ENCODE results near the gene ZBTB40. TPM values are rescaled to one million over a fixed set of nuclear protein-coding genes. Genes with fewer than 3 reads are reported as not detected.

Gene ZBTB40
- polyA plus RNA-seq, 1 of the 3 experiments (the other 2 are of a cell fraction), result 5.0 TPM

- Histone ChIP-seq H3K4me2 (no peak overlapping the region), H3F3A (replicated peaks; ENCODE audit: insufficient read depth) (no peaks in the 10 kb centered on the region), H3K4me1 (ENCODE audit: control insufficient read depth in 1 of 2, insufficient read depth in 2 of 2, low read depth in 1 of 2, low read length in 1 of 2) (peaks cover 0 to 7% of the 10 kb centered on the region in 2 experiments; a peak in 1 of 4 replicates), H3K27me3 (ENCODE audit: insufficient read depth) (no peaks in the 10 kb centered on the region), H4K20me1 (ENCODE audit: insufficient read depth) (no peaks in the 10 kb centered on the region), H3K9me2 (no peaks in the 10 kb centered on the region), H3K36me3 (replicated peaks in 1 of 2; ENCODE audit: control insufficient read depth in 1 of 2, insufficient read depth in 2 of 2, low read length in 1 of 2) (no peaks in the 10 kb centered on the region), H3K27ac (ENCODE audit: low read depth in 2 of 2, low read length in 1 of 2) (no peak overlapping the region), H3K79me2 (ENCODE audit: insufficient read depth) (peaks cover 17% of the 10 kb centered on the region; the same call in 1 of the 2 replicates), H3K4me3 (ENCODE audit: low read depth in 2 of 2, low read length in 1 of 2) (no peak overlapping the region), H3K9ac (no peak overlapping the region), H2AFZ (ENCODE audit: low read depth) (no peak overlapping the region), H3K9me3 (peaks cover 6% of the 10 kb centered on the region)
- TF ChIP-seq RAD21 (IDR thresholded peaks at IDR 0.05; ENCODE audit: low read length) (no peak), MEF2A (IDR thresholded peaks at IDR 0.05; ENCODE audit: borderline replicate concordance, low read depth) (no peak), CTCF (IDR thresholded peaks at IDR 0.05) (no peak), NFIC (IDR thresholded peaks at IDR 0.05; ENCODE audit: borderline replicate concordance) (no peak), FOXM1 (IDR thresholded peaks at IDR 0.05; ENCODE audit: low read depth) (no peak), GATA2 (CRISPR knock-in tag; IDR thresholded peaks at IDR 0.05) (no peak), EP300 (IDR thresholded peaks at IDR 0.05; ENCODE audit: borderline replicate concordance in 1 of 2, low read depth in 1 of 2, low read length in 1 of 2) (no peak), SIN3A (IDR thresholded peaks at IDR 0.05; ENCODE audit: borderline replicate concordance, low read depth, low read length) (no peak), TEAD4 (IDR thresholded peaks at IDR 0.05; ENCODE audit: borderline replicate concordance, insufficient read depth) (no peak)
- TF ChIP-seq, protein P1, sequence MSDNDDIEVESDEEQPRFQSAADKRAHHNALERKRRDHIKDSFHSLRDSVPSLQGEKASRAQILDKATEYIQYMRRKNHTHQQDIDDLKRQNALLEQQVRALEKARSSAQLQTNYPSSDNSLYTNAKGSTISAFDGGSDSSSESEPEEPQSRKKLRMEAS (IDR thresholded peaks at IDR 0.05; ENCODE audit: low read depth), result no peak
- POLR2A ChIA-PET, result no interaction called here
- WGBS (ENCODE audit: low lambda C conversion rate), result 96% methylated on average over 2 of the region's 2 CpGs
- no peak for DNase-seq
- CTCF ChIA-PET, result interaction anchor here (1.2 to 1.5 kb wide), 3 partner anchors 43 to 157 kb away, joined by 3 to 4 read pairs (median 3); no protein-coding TSS in a partner anchor
Observed at GRCh38 chr1:22484706-22485345, 33.2 kb downstream of the ZBTB40 start.

GRCh38 chr1:22485431-22485830 lies 33.8 kb downstream of the ZBTB40 start:
- no peak overlapping the region for H3K9ac ChIP-seq
- no peaks in the 10 kb centered on the region for H4K20me1 ChIP-seq (ENCODE audit: insufficient read depth)
- peaks cover 17% of the 10 kb centered on the region; the same call in 1 of the 2 replicates for H3K79me2 ChIP-seq (ENCODE audit: insufficient read depth)
- H3F3A ChIP-seq (replicated peaks; ENCODE audit: insufficient read depth), result no peaks in the 10 kb centered on the region
- no peak for TF ChIP-seq FOSL2 (IDR thresholded peaks at IDR 0.05; ENCODE audit: borderline replicate concordance, low read depth)
- TF ChIP-seq EP300 (IDR thresholded peaks at IDR 0.05; ENCODE audit: borderline replicate concordance in 1 of 2, low read depth in 1 of 2, low read length in 1 of 2), result no peak
- TF ChIP-seq NRF1 (IDR thresholded peaks at IDR 0.05; ENCODE audit: low read depth, low read length), result no peak
- TF ChIP-seq ZBTB33 (IDR thresholded peaks at IDR 0.05; ENCODE audit: borderline replicate concordance, low read depth), result no peak
- no peak for TF ChIP-seq IRF3 (IDR thresholded peaks at IDR 0.05; ENCODE audit: low read depth, low read length)
- TF ChIP-seq, protein P1 (IDR thresholded peaks at IDR 0.05; ENCODE audit: low read depth), result no peak
- TF ChIP-seq SMC3 (IDR thresholded peaks at IDR 0.05; ENCODE audit: low read depth, low read length), result no peak
- TF ChIP-seq, protein P2, sequence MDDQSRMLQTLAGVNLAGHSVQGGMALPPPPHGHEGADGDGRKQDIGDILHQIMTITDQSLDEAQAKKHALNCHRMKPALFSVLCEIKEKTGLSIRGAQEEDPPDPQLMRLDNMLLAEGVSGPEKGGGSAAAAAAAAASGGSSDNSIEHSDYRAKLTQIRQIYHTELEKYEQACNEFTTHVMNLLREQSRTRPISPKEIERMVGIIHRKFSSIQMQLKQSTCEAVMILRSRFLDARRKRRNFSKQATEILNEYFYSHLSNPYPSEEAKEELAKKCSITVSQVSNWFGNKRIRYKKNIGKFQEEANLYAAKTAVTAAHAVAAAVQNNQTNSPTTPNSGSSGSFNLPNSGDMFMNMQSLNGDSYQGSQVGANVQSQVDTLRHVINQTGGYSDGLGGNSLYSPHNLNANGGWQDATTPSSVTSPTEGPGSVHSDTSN (IDR thresholded peaks at IDR 0.05), result no peak
- TF ChIP-seq TAF1 (IDR thresholded peaks at IDR 0.05; ENCODE audit: borderline replicate concordance, low read depth, low read length), result no peak
- H3K9me2 ChIP-seq, result no peaks in the 10 kb centered on the region
- H3K4me3 ChIP-seq (ENCODE audit: low read depth in 2 of 2, low read length in 1 of 2), result no peak overlapping the region
- H2AFZ ChIP-seq (ENCODE audit: low read depth), result no peak overlapping the region
- ChIA-PET CTCF (interaction anchor here (1.2 to 2.3 kb wide), 2 partner anchors 12 to 156 kb away, joined by 3 to 8 read pairs; no protein-coding TSS in a partner anchor), POLR2A (no interaction called here)
- WGBS (ENCODE audit: low lambda C conversion rate), result 89% methylated on average over 3 of the region's 3 CpGs
- peaks cover 6% of the 10 kb centered on the region for H3K9me3 ChIP-seq
- no peak overlapping the region for H3K4me2 ChIP-seq
- no peak overlapping the region for H3K27ac ChIP-seq (ENCODE audit: low read depth in 2 of 2, low read length in 1 of 2)
- no peaks in the 10 kb centered on the region for H3K27me3 ChIP-seq (ENCODE audit: insufficient read depth)
- peaks cover 0 to 8% of the 10 kb centered on the region in 2 experiments; a peak in 1 of 4 replicates for H3K4me1 ChIP-seq (ENCODE audit: control insufficient read depth in 1 of 2, insufficient read depth in 2 of 2, low read depth in 1 of 2, low read length in 1 of 2)
- no peak for DNase-seq
- no peaks in the 10 kb centered on the region for H3K36me3 ChIP-seq (replicated peaks in 1 of 2; ENCODE audit: control insufficient read depth in 1 of 2, insufficient read depth in 2 of 2, low read length in 1 of 2)
